Measurements from ENCODE around the gene MYB.

The MYB gene

DNA sequence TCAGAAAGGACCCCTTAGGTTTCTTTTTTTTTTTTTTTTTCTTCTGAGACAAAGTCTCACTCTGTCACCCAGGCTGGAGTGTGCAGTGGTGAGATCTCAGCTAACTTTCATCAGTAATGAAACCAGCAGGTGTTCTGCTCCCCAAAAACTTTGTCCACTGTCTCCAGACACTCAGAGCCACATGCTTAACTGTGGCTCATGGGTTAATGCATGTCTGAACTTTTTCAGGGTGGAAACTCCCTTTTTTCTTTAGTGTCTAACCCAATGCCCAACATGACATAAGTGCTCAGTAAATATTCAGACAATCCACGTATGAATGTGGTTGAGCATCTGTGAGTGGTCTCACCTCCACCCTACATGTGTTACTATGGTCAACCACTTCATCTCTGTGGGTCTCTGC, 45.4 kb downstream of the MYB start:
- peaks cover 4% of the 10 kb centered on the region for H3K36me3 Mint-ChIP-seq
- no peaks in the 10 kb centered on the region for H3K27me3 Mint-ChIP-seq
- CTCF ChIA-PET: no interaction called here

DNA sequence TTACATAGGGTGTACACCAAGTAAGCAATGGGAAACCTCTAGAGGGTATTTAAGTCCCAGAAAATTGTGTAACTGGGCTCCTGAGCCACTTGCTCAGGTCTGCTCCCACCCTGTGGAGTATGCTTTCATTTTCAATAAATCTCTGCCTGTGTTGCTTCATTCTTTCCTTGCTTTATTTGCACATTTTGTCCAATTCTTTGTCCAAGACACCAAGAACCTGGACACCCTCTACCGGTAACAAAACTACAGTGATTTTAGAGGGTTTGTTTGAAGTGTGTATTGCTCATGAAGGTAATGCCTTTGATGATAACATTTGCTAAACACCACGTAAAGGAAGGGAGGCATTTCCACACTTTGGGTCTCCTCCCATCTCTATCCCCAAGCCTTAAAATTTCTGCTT, 46.2 kb downstream of the MYB start:
- Mint-ChIP-seq H3K4me1 (peaks cover 43% of the 10 kb centered on the region), H3K36me3 (peaks cover 4% of the 10 kb centered on the region), H3K9me3 (no peaks in the 10 kb centered on the region), H3K27ac (no peak overlapping the region), H3K27me3 (no peaks in the 10 kb centered on the region), H3K4me3 (no peak overlapping the region)
- CTCF ChIA-PET: no interaction called here
- DNase-seq: no peak

More for the DNA sequence above, 45.4 kb downstream of the MYB start:
- Mint-ChIP-seq H3K4me1 (peaks cover 36% of the 10 kb centered on the region), H3K9me3 (no peaks in the 10 kb centered on the region), H3K27ac (no peak overlapping the region), H3K4me3 (no peak overlapping the region)
- no peak for DNase-seq

- Mint-ChIP-seq H3K36me3 (peaks cover 4% of the 10 kb centered on the region), H3K27me3 (no peaks in the 10 kb centered on the region), H3K4me1 (peaks cover 43% of the 10 kb centered on the region), H3K27ac (no peak overlapping the region), H3K9me3 (no peaks in the 10 kb centered on the region), H3K4me3 (no peak overlapping the region)
- CTCF ChIA-PET: interaction anchor here (1.0 kb wide), 1 partner anchor 83 kb away, joined by 5 read pairs; no protein-coding TSS in a partner anchor
- DNase-seq: no peak
These were observed 46.6 kb downstream of the MYB start for GRCh38 chr6:135227758-135228157.

DNA sequence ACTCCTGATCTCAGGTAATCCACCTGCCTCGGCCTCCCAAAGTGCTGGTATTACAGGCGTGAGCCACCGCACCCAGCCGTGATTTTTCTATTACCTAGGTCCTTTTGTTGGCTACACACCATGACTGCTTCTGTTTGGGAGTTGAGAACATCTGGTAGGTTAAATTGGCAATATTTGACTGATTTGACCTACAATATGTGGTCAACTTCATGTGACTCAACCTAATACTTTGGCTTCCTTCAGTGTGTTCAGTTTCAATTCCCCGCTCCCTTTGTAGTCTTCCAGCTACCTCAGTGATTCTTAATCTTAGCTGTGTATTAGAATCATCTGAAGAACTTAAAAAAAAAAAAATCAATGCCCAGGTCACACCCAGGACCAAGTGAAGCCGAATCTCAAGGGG, 47.4 kb downstream of the MYB start:
- Mint-ChIP-seq H3K4me1 (peaks cover 42% of the 10 kb centered on the region), H3K27me3 (no peaks in the 10 kb centered on the region), H3K9me3 (no peaks in the 10 kb centered on the region), H3K36me3 (peaks cover 1% of the 10 kb centered on the region), H3K4me3 (no peak overlapping the region), H3K27ac (no peak overlapping the region)
- CTCF ChIA-PET: interaction anchor here (0.5 to 1.0 kb wide), 3 partner anchors 33 to 289 kb away, joined by 3 to 5 read pairs (median 3); no protein-coding TSS in a partner anchor
- DNase-seq: no peak

DNA sequence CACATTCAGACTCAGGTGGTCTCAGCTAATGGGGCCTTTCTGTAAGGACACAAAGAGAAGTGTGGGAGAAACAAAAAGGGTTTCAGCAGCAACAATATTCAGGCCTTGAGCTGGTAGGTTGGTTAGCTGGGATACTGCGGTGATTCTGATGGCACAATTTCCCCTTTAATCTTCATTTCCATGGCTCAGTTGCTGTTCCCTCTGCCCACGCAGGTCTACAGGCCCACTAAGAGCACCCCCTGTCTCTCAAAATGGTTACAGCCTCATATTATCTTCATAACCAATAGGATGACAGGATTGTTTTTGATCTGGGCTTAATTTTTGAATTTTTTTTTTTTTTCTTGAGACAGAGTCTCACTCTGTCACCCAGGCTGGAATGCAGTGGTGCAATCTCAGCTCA, 48.9 kb downstream of the MYB start:
- Mint-ChIP-seq H3K4me3 (no peak overlapping the region), H3K27ac (no peak overlapping the region), H3K9me3 (no peaks in the 10 kb centered on the region), H3K36me3 (no peaks in the 10 kb centered on the region), H3K4me1 (peaks cover 45% of the 10 kb centered on the region), H3K27me3 (no peaks in the 10 kb centered on the region)
- no peak for DNase-seq
- CTCF ChIA-PET: interaction anchor here (0.8 to 2.5 kb wide), 4 partner anchors 27 to 193 kb away, joined by 3 to 8 read pairs (median 4); no protein-coding TSS in a partner anchor

GRCh38 chr6:135230711-135231468, 49.8 kb downstream of the MYB start:
- H3K27ac Mint-ChIP-seq: no peak overlapping the region
- no peaks in the 10 kb centered on the region for H3K27me3 Mint-ChIP-seq
- peaks cover 47% of the 10 kb centered on the region for H3K4me1 Mint-ChIP-seq
- DNase-seq: no peak
- CTCF ChIA-PET: interaction anchor here (0.6 to 2.5 kb wide), 4 partner anchors 38 to 192 kb away, joined by 3 to 8 read pairs (median 4); no protein-coding TSS in a partner anchor
- no peaks in the 10 kb centered on the region for H3K36me3 Mint-ChIP-seq
- no peaks in the 10 kb centered on the region for H3K9me3 Mint-ChIP-seq
- no peak overlapping the region for H3K4me3 Mint-ChIP-seq

GRCh38 chr6:135231469-135231844, 50.3 kb downstream of the MYB start:
- Mint-ChIP-seq H3K4me3 (no peak overlapping the region), H3K27me3 (no peaks in the 10 kb centered on the region), H3K9me3 (no peaks in the 10 kb centered on the region), H3K36me3 (no peaks in the 10 kb centered on the region), H3K27ac (no peak overlapping the region), H3K4me1 (peaks cover 51% of the 10 kb centered on the region)
- peak; percentile 34 for DNase-seq
- CTCF ChIA-PET: interaction anchor here (0.6 to 2.5 kb wide), 3 partner anchors 48 to 192 kb away, joined by 3 to 8 read pairs (median 4); no protein-coding TSS in a partner anchor

GRCh38 chr6:135233686-135234491, 52.8 kb downstream of the MYB start:
- peaks cover 40% of the 10 kb centered on the region for H3K4me1 Mint-ChIP-seq
- DNase-seq: no peak
- H3K27ac Mint-ChIP-seq: no peak overlapping the region
- H3K9me3 Mint-ChIP-seq: no peaks in the 10 kb centered on the region
- peaks cover 3% of the 10 kb centered on the region for H3K27me3 Mint-ChIP-seq
- no peaks in the 10 kb centered on the region for H3K36me3 Mint-ChIP-seq
- CTCF ChIA-PET: interaction anchor here (0.6 kb wide), 1 partner anchor 1318 kb away, joined by 3 read pairs; no protein-coding TSS in a partner anchor
- no peak overlapping the region for H3K4me3 Mint-ChIP-seq

- Mint-ChIP-seq H3K27me3 (peaks cover 7% of the 10 kb centered on the region), H3K4me1 (peaks cover 40% of the 10 kb centered on the region), H3K4me3 (no peak overlapping the region), H3K9me3 (no peaks in the 10 kb centered on the region), H3K36me3 (no peaks in the 10 kb centered on the region), H3K27ac (no peak overlapping the region)
- DNase-seq: no peak
- CTCF ChIA-PET: no interaction called here
These were observed 53.3 kb downstream of the MYB start for GRCh38 chr6:135234492-135234780.

GRCh38 chr6:135235716-135236115, 54.6 kb downstream of the MYB start:
- peaks cover 7% of the 10 kb centered on the region for H3K27me3 Mint-ChIP-seq
- peaks cover 40% of the 10 kb centered on the region for H3K4me1 Mint-ChIP-seq
- no peaks in the 10 kb centered on the region for H3K9me3 Mint-ChIP-seq
- CTCF ChIA-PET: interaction anchor here (0.9 kb wide), 1 partner anchor 35 kb away, joined by 3 read pairs; no protein-coding TSS in a partner anchor
- no peak overlapping the region for H3K27ac Mint-ChIP-seq
- H3K4me3 Mint-ChIP-seq: no peak overlapping the region
- no peaks in the 10 kb centered on the region for H3K36me3 Mint-ChIP-seq
- DNase-seq: no peak

- CTCF ChIA-PET: interaction anchor here (0.9 to 1.3 kb wide), 3 partner anchors 35 to 213 kb away, joined by 3 read pairs; no protein-coding TSS in a partner anchor
- DNase-seq: no peak
- H3K27ac Mint-ChIP-seq: no peak overlapping the region
- no peaks in the 10 kb centered on the region for H3K9me3 Mint-ChIP-seq
- no peaks in the 10 kb centered on the region for H3K36me3 Mint-ChIP-seq
- H3K4me3 Mint-ChIP-seq: no peak overlapping the region
- H3K27me3 Mint-ChIP-seq: peaks cover 7% of the 10 kb centered on the region
- H3K4me1 Mint-ChIP-seq: peaks cover 37% of the 10 kb centered on the region
These were observed 55.2 kb downstream of the MYB start for GRCh38 chr6:135236319-135236718.

- Mint-ChIP-seq H3K9me3 (no peaks in the 10 kb centered on the region), H3K4me1 (peaks cover 33% of the 10 kb centered on the region), H3K27ac (no peak overlapping the region), H3K27me3 (peaks cover 7% of the 10 kb centered on the region), H3K4me3 (no peak overlapping the region), H3K36me3 (no peaks in the 10 kb centered on the region)
- CTCF ChIA-PET: interaction anchor here (1.0 to 1.3 kb wide), 2 partner anchors 187 to 213 kb away, joined by 3 read pairs; no protein-coding TSS in a partner anchor
- DNase-seq: peak; percentile 28
These were observed 55.6 kb downstream of the MYB start for GRCh38 chr6:135236732-135237131.

GRCh38 chr6:135240711-135241110, 59.6 kb downstream of the MYB start:
- Mint-ChIP-seq H3K4me1 (peaks cover 8% of the 10 kb centered on the region), H3K4me3 (no peak overlapping the region), H3K9me3 (no peaks in the 10 kb centered on the region), H3K27ac (no peak overlapping the region), H3K27me3 (peaks cover 7% of the 10 kb centered on the region), H3K36me3 (no peaks in the 10 kb centered on the region)
- DNase-seq: no peak
- CTCF ChIA-PET: no interaction called here

DNA sequence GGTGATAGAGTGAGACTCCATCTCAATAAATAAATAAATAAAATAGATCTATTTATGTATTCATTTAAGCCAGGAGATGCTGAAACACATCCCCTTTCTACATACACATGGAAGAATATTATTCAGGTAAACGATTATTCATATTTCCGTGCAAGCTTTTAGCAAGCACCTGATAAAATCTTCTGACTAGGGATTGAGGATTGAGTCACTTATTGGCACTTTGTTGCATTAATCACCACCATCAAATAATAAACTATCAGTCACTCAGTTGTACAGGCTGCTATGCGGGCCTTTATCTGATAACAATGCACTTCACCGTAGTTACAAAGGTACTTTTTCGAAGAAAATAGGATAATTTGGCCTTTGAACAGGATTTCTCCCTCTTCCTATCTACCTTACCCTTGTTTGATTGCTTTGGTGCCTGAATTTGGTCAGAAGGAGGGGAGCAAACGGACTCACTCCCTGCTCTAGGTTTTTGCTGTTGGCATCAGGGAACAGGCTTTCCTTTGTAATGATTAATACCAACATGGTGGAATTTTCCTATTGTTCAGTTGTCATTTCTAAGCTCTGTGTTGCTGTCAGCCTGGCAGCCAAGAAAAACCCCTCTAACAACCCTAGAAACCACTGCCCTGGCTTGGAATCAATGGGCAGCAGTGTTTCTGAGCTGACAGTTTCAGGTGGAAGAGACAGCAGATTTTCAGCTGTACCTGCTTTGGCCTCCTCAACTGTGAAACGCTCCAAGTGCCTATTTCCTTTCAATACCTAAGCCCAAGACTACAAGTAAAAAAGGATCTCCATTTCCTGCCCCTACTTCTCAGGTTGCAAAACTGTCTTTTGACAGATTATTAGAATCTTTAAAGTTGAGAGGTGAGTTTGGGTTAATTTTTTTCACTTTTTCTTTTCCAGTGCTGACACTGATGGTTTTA, 63.0 kb downstream of the MYB start:
- Mint-ChIP-seq H3K4me1 (no peaks in the 10 kb centered on the region), H3K36me3 (no peaks in the 10 kb centered on the region), H3K27ac (no peak overlapping the region), H3K27me3 (peaks cover 2% of the 10 kb centered on the region), H3K4me3 (no peak overlapping the region), H3K9me3 (no peaks in the 10 kb centered on the region)
- DNase-seq: no peak
- CTCF ChIA-PET: no interaction called here

All from activated naive CD4-positive, alpha-beta T cell treated with anti-CD3 and anti-CD28 coated beads, Interleukin-2, amount 10 ng/mL, durations not matched to agents 7 days and 5 days (primary cell).